ENCODE data around the gene UBR1.

Gene UBR1

GRCh38 chr15:43107751-43108150 is 1.9 kb upstream of the UBR1 start:
- no peak for DNase-seq (ENCODE audit: low read depth)

GRCh38 chr15:43106486-43106829 is 620 bp upstream of the UBR1 start:
- DNase-seq (ENCODE audit: low read depth): no peak

GRCh38 chr15:43105077-43105736 is 631 bp downstream of the UBR1 start:
- no peak for DNase-seq (ENCODE audit: low read depth)

- DNase-seq (ENCODE audit: low read depth): no peak
These were observed 1.4 kb downstream of the UBR1 start for GRCh38 chr15:43104426-43104825.

- no peak for DNase-seq (ENCODE audit: low read depth)
These were observed 1.9 kb downstream of the UBR1 start for GRCh38 chr15:43103907-43104306.

- no peak for DNase-seq (ENCODE audit: low read depth)
These were observed 3.7 kb downstream of the UBR1 start for GRCh38 chr15:43102187-43102586.

- no peak for DNase-seq (ENCODE audit: low read depth)
These were observed 4.9 kb downstream of the UBR1 start for GRCh38 chr15:43100971-43101370.

GRCh38 chr15:43099105-43099845 is 6.6 kb downstream of the UBR1 start:
- DNase-seq (ENCODE audit: low read depth): no peak

GRCh38 chr15:43096411-43096810 is 9.4 kb downstream of the UBR1 start:
- DNase-seq (ENCODE audit: low read depth): peak; percentile 64

GRCh38 chr15:43095708-43096347 is 10.0 kb downstream of the UBR1 start:
- DNase-seq (ENCODE audit: low read depth): peak; percentile 77

- peak; percentile 95 for DNase-seq (ENCODE audit: low read depth)
These were observed 10.6 kb downstream of the UBR1 start for GRCh38 chr15:43095243-43095642.

- DNase-seq (ENCODE audit: low read depth): no peak
These were observed 11.3 kb downstream of the UBR1 start for GRCh38 chr15:43094416-43095030.

GRCh38 chr15:43093026-43093425 is 12.8 kb downstream of the UBR1 start:
- DNase-seq (ENCODE audit: low read depth): peak; percentile 91

- DNase-seq (ENCODE audit: low read depth): no peak
These were observed 14.0 kb downstream of the UBR1 start for GRCh38 chr15:43091859-43092258.

- DNase-seq (ENCODE audit: low read depth): no peak
These were observed 19.3 kb downstream of the UBR1 start for GRCh38 chr15:43086551-43086950.

- no peak for DNase-seq (ENCODE audit: low read depth)
These were observed 19.9 kb downstream of the UBR1 start for GRCh38 chr15:43085921-43086320.

GRCh38 chr15:43082509-43082908 is 23.3 kb downstream of the UBR1 start:
- DNase-seq (ENCODE audit: low read depth): no peak

- no peak for DNase-seq (ENCODE audit: low read depth)
These were observed 24.6 kb downstream of the UBR1 start for GRCh38 chr15:43081283-43081682.

- DNase-seq (ENCODE audit: low read depth): peak; percentile 90
These were observed 34.4 kb downstream of the UBR1 start for GRCh38 chr15:43071451-43071850.

GRCh38 chr15:43070893-43071292 is 34.9 kb downstream of the UBR1 start:
- no peak for DNase-seq (ENCODE audit: low read depth)

GRCh38 chr15:43070249-43070648 is 35.6 kb downstream of the UBR1 start:
- no peak for DNase-seq (ENCODE audit: low read depth)

- peak; percentile 95 for DNase-seq (ENCODE audit: low read depth)
These were observed 37.9 kb downstream of the UBR1 start for GRCh38 chr15:43067717-43068461.
